Upper lobe of right lung (tissue), 1 donor: ENCODE measurements around the gene CXCR5. TPM values are rescaled to one million over a fixed set of nuclear protein-coding genes. Genes with fewer than 3 reads are reported as not detected.

Source experiments
- ATAC-seq: fragments of 200-7000 bp; cut with Tn5 transposase; one replicate; pipeline ENCODE4 v1.9.1; 2020; ENCODE audit warnings: mild to moderate bottlenecking, moderate library complexity
- DNase-seq: peaks from one replicate; pipeline ENCODE4 v3.0.0-alpha.2; 2020
- H3K27ac ChIP-seq: fragments of 200-600 bp; one replicate; pipeline ENCODE4 v1.8.0; 2022
- H3K27me3 ChIP-seq: fragments of 200-600 bp; one replicate; pipeline ENCODE4 v1.8.0; 2022; ENCODE audit warnings: mild to moderate bottlenecking
- H3K36me3 ChIP-seq: fragments of 200-600 bp; one replicate; pipeline ENCODE4 v1.8.0; 2022
- H3K4me1 ChIP-seq: fragments of 200-600 bp; one replicate; pipeline ENCODE4 v1.8.0; 2022
- H3K4me3 ChIP-seq: fragments of 200-600 bp; one replicate; pipeline ENCODE4 v1.8.0; 2022; ENCODE audit warnings: mild to moderate bottlenecking
- H3K9me3 ChIP-seq: fragments of 200-600 bp; one replicate; pipeline ENCODE4 v1.8.0; 2022
- intact Hi-C: fragments of 100-400 bp; cut with DNase I; formaldehyde crosslinking; loops from one replicate; pipeline ENCODE4 v1.11.0; 2022
- total RNA-seq: library from RNA; stranded (reverse); fragmentation: NEBNext Ultra II Directional; extraction: Animal tissue kit (Norgen Biotek cat#: 25700); gene quantifications from one replicate; pipeline ENCODE4 v1.2.1, GENCODE V29; 2021
- TF ChIP-seq, protein P1 (sequence below): fragments of 200-600 bp; IDR thresholded peaks from one replicate; pipeline ENCODE4 v1.8.0; 2022; ENCODE audit warnings: antibody characterized with exemption
- donor health status: DM: no; HTN: yes; CAD: no; lungs with severe emphysema.

Gene CXCR5
- total RNA-seq, 1 donor from 2014 or later, result not detected

DNA sequence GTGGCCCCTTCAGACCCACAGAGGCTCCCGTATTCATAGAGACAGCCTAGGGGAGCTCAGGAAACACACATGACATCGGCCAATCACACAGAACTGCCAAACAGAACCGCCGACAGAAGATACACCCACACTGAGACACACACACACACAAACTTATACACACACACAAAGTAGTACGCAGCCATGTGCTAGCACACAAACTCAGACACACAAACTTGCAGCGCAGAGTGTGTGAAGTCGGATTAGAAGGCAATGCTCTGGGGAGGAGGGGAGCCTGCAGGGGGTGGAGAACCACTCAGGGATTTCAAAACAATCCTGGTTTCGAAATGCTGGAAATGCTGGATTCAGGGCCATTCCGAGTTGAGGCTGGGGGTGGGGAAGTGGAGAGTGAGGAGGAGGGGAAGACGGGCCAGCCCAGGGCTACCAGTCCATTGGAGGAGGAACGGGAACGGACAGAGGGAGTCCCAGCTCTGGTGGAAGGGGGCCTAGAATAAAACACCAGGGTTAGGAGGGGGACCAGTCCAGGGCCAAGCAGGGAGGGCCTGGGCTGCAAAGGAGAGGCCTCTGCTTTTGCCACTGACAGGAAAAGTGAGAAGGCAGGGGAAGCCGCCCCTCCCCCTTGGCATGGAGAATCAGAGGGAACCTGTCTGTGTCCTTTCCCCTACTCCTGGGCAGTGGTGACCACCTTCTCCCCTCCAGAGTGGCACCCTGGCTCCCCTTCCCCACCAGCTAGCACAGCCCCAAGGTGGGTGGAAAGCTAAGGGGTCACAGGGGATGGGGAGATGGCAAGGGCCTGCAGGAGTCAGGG is 37.6 kb downstream of the CXCR5 start:
- Histone ChIP-seq H3K36me3 (no peaks in the 10 kb centered on the region), H3K4me3 (peak overlapping the region; percentile 95), H3K9me3 (no peaks in the 10 kb centered on the region), H3K27me3 (no peaks in the 10 kb centered on the region), H3K4me1 (peaks cover 70% of the 10 kb centered on the region), H3K27ac (peak overlapping the region; percentile 88)
- intact Hi-C loops, result no loop called here
- ATAC-seq (peak; percentile 27), DNase-seq (peak; percentile 87)
- TF ChIP-seq, protein P1, sequence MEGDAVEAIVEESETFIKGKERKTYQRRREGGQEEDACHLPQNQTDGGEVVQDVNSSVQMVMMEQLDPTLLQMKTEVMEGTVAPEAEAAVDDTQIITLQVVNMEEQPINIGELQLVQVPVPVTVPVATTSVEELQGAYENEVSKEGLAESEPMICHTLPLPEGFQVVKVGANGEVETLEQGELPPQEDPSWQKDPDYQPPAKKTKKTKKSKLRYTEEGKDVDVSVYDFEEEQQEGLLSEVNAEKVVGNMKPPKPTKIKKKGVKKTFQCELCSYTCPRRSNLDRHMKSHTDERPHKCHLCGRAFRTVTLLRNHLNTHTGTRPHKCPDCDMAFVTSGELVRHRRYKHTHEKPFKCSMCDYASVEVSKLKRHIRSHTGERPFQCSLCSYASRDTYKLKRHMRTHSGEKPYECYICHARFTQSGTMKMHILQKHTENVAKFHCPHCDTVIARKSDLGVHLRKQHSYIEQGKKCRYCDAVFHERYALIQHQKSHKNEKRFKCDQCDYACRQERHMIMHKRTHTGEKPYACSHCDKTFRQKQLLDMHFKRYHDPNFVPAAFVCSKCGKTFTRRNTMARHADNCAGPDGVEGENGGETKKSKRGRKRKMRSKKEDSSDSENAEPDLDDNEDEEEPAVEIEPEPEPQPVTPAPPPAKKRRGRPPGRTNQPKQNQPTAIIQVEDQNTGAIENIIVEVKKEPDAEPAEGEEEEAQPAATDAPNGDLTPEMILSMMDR, result no peak

DNA sequence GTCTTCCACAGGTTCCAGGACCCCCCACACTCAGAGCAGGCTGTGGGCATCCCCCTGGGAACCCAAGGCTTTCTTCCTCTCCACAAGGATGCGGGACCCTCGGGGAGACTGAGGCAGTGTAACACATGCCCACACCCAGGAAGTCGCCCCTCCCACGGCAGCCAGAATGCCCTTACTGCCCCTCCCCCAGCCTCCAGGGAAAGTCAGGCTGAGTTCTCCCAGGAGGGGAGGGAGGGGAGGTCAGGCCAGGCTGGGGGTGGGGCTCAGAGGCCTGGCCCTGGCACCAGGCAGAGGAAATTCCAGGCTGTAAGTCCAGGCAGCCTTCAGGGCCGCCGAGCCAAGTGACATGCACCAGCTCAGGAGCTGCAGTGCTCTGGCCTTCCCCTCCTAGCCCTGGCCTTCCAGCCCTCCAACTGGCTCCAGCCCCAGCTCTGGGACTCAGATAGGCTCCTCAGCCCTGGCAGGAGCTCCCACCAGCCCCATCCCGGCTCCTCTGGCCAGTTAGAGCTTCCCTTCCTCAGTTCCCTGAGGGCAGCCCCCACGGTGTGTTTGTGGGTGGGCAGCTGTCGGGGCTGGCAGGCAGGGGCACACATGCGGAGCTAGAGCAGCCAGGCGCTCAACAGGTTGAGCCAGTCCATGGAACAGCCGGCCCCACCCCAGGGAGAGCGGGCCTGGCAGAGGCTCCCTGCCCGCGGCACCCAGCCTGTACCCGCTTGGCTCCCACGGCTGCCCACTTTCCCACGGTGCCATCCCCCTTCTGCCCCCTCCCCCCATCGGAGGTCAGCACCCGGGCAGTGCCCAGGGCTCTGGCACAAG is 38.4 kb downstream of the CXCR5 start:
- Histone ChIP-seq H3K27me3 (no peaks in the 10 kb centered on the region), H3K4me1 (peaks cover 62% of the 10 kb centered on the region), H3K36me3 (no peaks in the 10 kb centered on the region), H3K9me3 (no peaks in the 10 kb centered on the region), H3K27ac (peak overlapping the region; percentile 88), H3K4me3 (peak overlapping the region; percentile 95)
- intact Hi-C loops, result no loop called here
- ATAC-seq (peak; percentile 61), DNase-seq (peak; percentile 91)
- TF ChIP-seq, protein P1, result no peak

DNA sequence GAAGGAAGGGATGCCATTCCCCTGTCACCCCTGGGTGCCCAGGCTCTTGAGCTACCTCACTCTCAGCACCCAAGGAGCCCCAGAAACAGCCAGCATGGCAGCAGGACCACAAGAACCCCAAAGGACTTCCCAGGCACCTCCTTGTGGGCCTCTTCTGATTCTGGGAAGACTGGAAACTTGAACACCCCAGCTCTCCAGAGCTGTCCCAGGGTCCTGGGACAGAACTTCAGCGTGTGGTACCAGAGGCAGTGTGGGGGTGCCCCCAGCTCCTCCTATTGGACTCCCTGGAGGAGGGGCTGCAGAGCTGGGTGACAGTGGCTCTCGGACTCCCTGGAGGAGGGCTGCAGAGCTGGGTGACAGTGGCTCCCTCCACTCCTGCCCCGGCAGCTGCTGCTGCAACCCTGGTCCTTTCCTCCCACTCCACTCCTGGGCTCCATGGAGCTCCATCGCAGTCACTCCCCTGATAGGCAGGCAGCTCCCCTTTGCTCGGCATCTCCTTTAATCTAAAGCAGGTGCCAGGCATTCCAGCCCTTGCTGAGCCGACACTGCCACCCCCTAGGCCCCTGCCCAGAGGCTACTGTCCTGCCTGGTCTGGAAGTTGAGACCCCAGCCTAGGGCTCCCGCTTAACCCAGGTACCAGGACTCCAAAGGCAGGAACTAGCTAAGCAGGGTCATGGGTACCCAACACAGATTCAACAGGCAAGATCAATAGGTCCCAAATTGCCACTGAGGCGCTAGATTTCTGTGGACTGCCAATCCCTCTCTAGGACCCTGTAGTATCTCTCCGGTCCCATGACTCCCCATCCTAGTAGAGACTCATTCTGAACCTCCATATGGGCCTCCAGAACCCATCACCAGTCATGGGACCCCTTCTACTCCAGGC is 39.3 kb downstream of the CXCR5 start:
- H3K36me3 ChIP-seq, result no peaks in the 10 kb centered on the region
- peaks cover 61% of the 10 kb centered on the region for H3K4me1 ChIP-seq
- intact Hi-C loops, result no loop called here
- peak overlapping the region; percentile 95 for H3K4me3 ChIP-seq
- no peak for ATAC-seq
- H3K9me3 ChIP-seq, result no peaks in the 10 kb centered on the region
- H3K27ac ChIP-seq, result peak overlapping the region; percentile 88
- no peak for DNase-seq
- no peaks in the 10 kb centered on the region for H3K27me3 ChIP-seq
- TF ChIP-seq, protein P1, result no peak

DNA sequence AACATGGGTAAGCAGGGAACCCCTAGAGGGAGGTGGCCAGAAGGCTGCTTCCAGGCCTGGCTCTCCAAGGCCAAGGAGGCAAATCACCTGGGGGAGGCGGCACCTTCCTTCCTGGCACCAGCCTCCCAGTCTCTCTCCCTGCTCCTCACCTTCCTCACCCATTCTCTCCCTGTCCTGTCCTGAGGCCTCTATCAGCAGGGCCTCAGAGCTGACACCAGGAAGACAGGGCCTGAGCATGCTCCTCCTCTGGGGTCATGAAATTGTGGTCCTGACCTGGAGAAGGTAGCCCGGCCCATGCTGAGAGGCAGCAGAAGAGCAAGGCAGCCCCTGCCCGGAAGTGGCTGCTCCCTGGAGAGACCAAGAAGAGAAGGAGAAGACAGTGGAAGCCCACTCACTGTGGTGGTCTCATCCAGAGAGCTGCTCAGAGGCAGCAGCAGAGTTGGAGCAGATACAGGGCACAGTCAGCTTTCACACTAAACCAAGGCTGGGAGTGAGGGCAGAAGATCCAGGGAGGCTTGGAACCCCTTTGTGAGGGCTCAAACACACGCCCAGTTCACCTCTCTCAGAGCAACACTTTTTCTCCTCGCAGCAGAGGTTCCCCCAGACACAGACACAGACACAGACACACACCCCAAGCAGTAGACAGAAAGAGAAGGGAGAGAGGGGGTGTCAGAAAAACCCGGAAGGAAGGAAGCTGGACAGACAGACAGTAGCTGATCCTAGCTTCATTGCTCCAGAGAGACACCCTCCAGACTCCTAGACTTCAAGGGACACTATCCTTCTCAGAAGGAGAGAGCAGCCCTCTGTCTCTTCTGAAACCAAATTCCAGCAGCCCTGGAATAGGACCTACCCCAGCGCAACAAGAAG is 40.3 kb downstream of the CXCR5 start:
- no peaks in the 10 kb centered on the region for H3K27me3 ChIP-seq
- peak overlapping the region; percentile 88 for H3K27ac ChIP-seq
- DNase-seq, result peak; percentile 66
- H3K4me3 ChIP-seq, result peak overlapping the region; percentile 95
- intact Hi-C loops, result no loop called here
- H3K36me3 ChIP-seq, result no peaks in the 10 kb centered on the region
- ATAC-seq, result no peak
- no peaks in the 10 kb centered on the region for H3K9me3 ChIP-seq
- TF ChIP-seq, protein P1, result no peak
- H3K4me1 ChIP-seq, result peaks cover 56% of the 10 kb centered on the region
